ENCODE data around the gene RARB.

RARB gene

GRCh38 chr3:25507811-25508210 lies 79.7 kb downstream of the RARB start:
- no peaks in the 10 kb centered on the region for H3K79me2 ChIP-seq
- no peak overlapping the region for H3K27ac ChIP-seq
- H3K9ac ChIP-seq, result no peak overlapping the region

DNA sequence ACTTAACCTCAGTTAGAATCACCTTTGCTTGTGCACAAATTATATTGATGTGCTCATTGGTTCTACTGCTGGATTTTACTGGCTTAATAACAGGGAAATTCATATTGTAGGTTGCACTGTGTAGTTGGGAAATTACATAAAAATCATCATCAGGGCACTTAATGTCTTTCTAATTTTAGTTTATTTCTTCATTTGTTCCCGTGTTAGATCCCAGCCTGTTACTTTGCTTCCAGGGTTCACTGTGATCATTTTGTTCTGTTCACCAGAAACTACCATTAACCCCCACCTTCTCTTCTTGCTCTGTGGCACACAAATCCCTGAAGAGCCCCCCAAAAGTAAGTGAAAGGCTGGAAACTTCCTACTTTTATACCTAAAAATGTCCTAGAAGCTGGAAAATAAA lies 80.4 kb downstream of the RARB start:
- Histone ChIP-seq H2AFZ (no peak overlapping the region), H3K79me2 (no peaks in the 10 kb centered on the region), H3K27ac (no peak overlapping the region), H3K9ac (no peak overlapping the region), H3K4me3 (ENCODE audit: low read depth, low read length) (no peak overlapping the region), H3K4me2 (ENCODE audit: low read length) (no peak overlapping the region), H3K9me3 (ENCODE audit: control insufficient read depth, low read length) (no peaks in the 10 kb centered on the region), H3K36me3 (ENCODE audit: control insufficient read depth, insufficient read depth, low read length) (no peaks in the 10 kb centered on the region), H3K27me3 (ENCODE audit: control insufficient read depth, insufficient read depth, low read length) (no peaks in the 10 kb centered on the region), H3K4me1 (no peaks in the 10 kb centered on the region)
- TF ChIP-seq, protein P1, sequence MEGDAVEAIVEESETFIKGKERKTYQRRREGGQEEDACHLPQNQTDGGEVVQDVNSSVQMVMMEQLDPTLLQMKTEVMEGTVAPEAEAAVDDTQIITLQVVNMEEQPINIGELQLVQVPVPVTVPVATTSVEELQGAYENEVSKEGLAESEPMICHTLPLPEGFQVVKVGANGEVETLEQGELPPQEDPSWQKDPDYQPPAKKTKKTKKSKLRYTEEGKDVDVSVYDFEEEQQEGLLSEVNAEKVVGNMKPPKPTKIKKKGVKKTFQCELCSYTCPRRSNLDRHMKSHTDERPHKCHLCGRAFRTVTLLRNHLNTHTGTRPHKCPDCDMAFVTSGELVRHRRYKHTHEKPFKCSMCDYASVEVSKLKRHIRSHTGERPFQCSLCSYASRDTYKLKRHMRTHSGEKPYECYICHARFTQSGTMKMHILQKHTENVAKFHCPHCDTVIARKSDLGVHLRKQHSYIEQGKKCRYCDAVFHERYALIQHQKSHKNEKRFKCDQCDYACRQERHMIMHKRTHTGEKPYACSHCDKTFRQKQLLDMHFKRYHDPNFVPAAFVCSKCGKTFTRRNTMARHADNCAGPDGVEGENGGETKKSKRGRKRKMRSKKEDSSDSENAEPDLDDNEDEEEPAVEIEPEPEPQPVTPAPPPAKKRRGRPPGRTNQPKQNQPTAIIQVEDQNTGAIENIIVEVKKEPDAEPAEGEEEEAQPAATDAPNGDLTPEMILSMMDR (IDR thresholded peaks at IDR 0.05), result no peak

More at GRCh38 chr3:25507811-25508210, 79.7 kb downstream of the RARB start:
- Histone ChIP-seq H3K4me2 (ENCODE audit: low read length) (no peak overlapping the region), H3K36me3 (ENCODE audit: control insufficient read depth, insufficient read depth, low read length) (no peaks in the 10 kb centered on the region), H3K4me3 (ENCODE audit: low read depth, low read length) (no peak overlapping the region), H3K27me3 (ENCODE audit: control insufficient read depth, insufficient read depth, low read length) (no peaks in the 10 kb centered on the region), H3K9me3 (ENCODE audit: control insufficient read depth, low read length) (no peaks in the 10 kb centered on the region), H3K4me1 (no peaks in the 10 kb centered on the region), H2AFZ (no peak overlapping the region)
- TF ChIP-seq, protein P1 (IDR thresholded peaks at IDR 0.05), result no peak

GRCh38 chr3:25508901-25509300 lies 80.8 kb downstream of the RARB start:
- Histone ChIP-seq H3K4me2 (ENCODE audit: low read length) (no peak overlapping the region), H3K9ac (no peak overlapping the region), H2AFZ (no peak overlapping the region), H3K27me3 (ENCODE audit: control insufficient read depth, insufficient read depth, low read length) (no peaks in the 10 kb centered on the region), H3K79me2 (no peaks in the 10 kb centered on the region), H3K4me3 (ENCODE audit: low read depth, low read length) (no peak overlapping the region), H3K27ac (no peak overlapping the region), H3K36me3 (ENCODE audit: control insufficient read depth, insufficient read depth, low read length) (no peaks in the 10 kb centered on the region), H3K9me3 (ENCODE audit: control insufficient read depth, low read length) (no peaks in the 10 kb centered on the region), H3K4me1 (no peaks in the 10 kb centered on the region)
- TF ChIP-seq, protein P1 (IDR thresholded peaks at IDR 0.05), result no peak

DNA sequence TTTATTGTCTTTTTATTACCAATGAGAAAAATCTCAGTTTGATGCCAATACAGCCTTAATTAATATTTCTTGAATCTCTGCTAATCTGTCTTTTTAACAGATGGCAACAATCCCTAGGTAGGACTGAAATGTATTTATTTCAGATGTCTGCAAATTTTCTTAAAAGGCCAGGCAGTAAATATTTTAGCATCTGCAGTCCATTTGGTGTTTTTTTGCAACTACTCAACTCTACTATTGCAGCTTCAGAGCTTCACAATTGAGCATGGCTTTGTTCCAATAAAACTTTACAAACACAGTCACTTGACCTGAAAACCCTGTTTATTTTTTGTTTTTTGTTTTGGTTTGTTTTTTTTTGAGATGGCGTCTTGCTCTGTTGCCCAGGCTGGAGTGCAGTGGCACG lies 82.7 kb downstream of the RARB start:
- H3K36me3 ChIP-seq (ENCODE audit: control insufficient read depth, insufficient read depth, low read length), result no peaks in the 10 kb centered on the region
- no peaks in the 10 kb centered on the region for H3K4me1 ChIP-seq
- H3K27ac ChIP-seq, result no peak overlapping the region
- no peak overlapping the region for H3K9ac ChIP-seq
- TF ChIP-seq, protein P1 (IDR thresholded peaks at IDR 0.05), result no peak
- H3K4me2 ChIP-seq (ENCODE audit: low read length), result no peak overlapping the region
- no peaks in the 10 kb centered on the region for H3K79me2 ChIP-seq
- no peak overlapping the region for H3K4me3 ChIP-seq (ENCODE audit: low read depth, low read length)
- no peak overlapping the region for H2AFZ ChIP-seq
- no peaks in the 10 kb centered on the region for H3K27me3 ChIP-seq (ENCODE audit: control insufficient read depth, insufficient read depth, low read length)
- H3K9me3 ChIP-seq (ENCODE audit: control insufficient read depth, low read length), result no peaks in the 10 kb centered on the region

GRCh38 chr3:25511972-25512721 lies 84.1 kb downstream of the RARB start:
- TF ChIP-seq, protein P1 (IDR thresholded peaks at IDR 0.05), result no peak
- H3K4me3 ChIP-seq (ENCODE audit: low read depth, low read length), result no peak overlapping the region
- no peaks in the 10 kb centered on the region for H3K4me1 ChIP-seq
- H2AFZ ChIP-seq, result no peak overlapping the region
- H3K79me2 ChIP-seq, result no peaks in the 10 kb centered on the region
- H3K9ac ChIP-seq, result no peak overlapping the region
- no peaks in the 10 kb centered on the region for H3K36me3 ChIP-seq (ENCODE audit: control insufficient read depth, insufficient read depth, low read length)
- H3K9me3 ChIP-seq (ENCODE audit: control insufficient read depth, low read length), result no peaks in the 10 kb centered on the region
- no peaks in the 10 kb centered on the region for H3K27me3 ChIP-seq (ENCODE audit: control insufficient read depth, insufficient read depth, low read length)
- no peak overlapping the region for H3K27ac ChIP-seq
- H3K4me2 ChIP-seq (ENCODE audit: low read length), result no peak overlapping the region
